IPS DF 4.7 (cell line): ENCODE data around the gene CHI3L2.

Experiments used
- DNase-seq: peaks from one replicate; pipeline ENCODE4 v3.0.0-alpha.2; 2013; ENCODE audit warnings: low spot score; ENCODE audit errors: extremely low read depth

The CHI3L2 gene

DNA sequence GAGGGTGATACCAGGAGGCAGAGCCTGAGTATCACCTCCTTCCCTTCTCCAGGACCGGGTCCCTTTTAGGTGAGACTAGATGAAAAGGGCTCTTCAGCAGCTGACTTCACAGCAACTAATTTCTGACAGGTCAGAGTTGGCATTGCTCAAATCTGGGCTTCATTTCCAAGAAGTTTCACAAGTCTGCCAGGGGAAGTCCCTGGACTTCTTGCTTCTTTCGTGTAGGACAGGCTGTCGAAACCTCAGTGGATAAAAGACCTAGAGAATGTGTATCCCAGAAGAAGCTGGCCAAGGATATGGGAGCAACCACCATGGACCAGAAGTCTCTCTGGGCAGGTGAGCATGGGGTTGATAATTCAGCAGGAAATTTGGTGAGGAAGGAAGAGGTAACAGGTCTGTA lies at the start of gene CHI3L2:
Gene CHI3L2, plus strand, starts transcription at position 280 of the 400 bp plus-strand sequence. Its CDS starts 17 bp downstream, at position 297.
- no peak for DNase-seq

DNA sequence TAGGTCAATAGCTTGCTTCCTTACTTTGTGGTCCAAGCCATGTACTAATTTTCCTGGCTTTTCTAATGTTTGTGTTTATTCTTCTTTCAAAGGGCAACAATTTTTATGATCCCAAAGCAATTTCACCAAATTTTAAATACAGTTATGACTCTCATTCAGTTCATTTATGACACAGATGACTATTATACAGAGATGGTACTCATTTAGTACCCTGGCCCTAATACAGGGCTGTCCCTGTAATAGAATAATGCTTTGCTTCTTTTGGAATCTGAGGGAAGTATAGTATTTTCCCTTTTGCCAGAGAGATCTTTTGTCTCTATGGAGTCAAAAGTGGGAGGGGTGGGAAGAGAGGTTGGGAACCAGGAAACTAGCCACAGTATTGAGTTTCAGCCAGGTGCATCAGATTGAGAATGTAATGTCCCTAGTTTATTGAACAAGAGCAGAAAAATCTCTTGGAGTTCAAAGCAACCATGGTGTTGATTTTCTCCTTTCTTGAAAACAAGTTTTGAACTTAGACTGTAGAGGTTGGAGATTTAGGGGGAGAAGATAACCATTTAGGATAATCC lies 47.5 kb upstream of the CHI3L2 start:
- no peak for DNase-seq

DNA sequence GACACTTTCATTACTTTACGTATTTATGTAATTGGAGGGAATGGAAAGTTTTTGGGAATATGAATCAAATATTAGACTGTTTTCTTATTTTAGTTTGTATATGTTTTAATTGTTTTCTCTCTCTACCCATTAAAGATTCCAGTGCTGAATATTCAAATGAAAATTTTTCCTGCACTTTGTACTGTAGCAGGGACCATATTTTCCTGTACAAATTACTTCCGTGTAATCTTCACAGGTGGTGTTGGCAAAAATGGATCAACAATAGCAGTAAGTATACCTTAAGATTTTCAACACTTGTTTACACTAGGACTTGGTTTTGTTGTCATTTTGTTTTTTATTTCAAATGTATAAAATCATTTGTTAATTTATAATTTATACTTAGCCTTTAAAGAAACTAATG lies 45.5 kb upstream of the CHI3L2 start:
- no peak for DNase-seq

DNA sequence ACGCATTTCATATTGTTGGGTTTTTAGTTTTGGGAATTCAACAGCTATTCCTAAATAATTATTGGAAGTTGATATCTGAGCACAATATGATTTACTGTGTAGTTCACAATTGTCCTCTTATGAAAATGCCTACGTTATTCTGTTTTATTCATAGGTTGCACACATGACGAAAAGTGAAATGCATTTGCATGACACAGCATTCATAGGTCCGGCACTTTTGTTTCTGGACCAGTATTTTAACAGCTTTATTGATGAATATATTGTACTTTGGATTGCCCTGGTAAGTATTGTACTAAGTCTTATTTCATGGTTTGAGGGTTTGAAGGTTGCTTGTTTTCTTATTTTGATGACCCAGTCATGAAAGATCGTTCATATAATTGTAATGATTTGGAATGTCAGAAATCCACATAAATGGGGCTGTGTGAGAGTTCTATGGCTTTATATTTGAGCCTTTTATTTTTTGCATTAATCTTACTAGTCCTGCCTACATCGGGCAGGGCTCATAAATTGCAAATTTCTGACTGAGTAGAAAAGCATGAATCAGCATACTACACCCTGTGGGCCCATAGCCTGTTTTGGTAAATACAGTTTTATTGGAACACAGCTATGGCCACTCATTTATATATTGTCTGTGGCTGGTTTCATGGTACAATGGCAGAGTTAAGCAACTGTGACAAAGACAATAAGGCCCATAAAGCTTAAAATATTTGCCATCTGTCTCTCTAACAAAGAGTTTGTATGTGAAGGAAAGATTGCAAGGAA lies 44.0 kb upstream of the CHI3L2 start:
- DNase-seq, result no peak

DNA sequence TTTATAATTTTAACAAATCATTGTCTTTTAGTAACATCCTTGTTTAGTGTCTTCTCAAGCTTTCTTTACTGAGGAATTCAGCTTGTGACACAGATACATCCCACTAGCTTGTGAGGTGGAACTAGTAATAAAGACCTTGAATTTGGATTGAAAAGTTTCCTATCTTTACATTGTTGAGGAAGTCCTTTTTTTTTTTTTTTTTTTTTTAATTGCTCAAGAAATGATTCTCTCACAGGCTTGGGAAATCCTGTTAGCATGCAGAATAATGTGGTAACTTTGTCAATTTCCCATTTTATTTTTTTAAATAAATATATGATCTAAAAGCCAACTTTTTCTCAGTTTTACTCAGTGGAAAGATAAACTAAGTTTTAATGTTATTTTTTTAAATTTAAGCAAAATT lies 42.9 kb upstream of the CHI3L2 start:
- DNase-seq, result no peak

DNA sequence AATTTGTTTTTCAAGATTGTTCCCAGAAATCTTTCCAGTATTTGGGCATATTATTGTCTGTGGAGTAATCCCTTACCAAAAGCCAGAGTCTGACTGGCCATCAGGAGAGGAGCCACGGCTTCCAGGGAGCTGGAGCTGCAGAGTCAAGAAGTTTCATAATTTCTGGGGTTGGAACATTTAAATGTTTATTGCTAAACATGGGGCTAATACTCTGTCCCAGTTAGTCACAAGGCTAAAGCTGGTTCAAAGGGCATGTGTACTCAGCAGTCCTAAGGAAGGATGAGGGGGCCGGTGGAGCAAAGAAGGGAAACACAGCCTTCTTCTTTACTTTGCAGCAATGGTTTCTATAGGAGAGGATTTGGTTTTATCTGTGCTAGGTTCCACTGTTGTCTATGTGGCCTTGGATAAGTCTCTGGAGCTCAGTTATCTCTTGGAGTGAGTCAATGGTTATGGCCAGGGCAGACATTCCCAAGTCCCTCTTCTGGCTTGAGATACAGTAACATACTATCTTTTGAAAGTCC lies 36.5 kb upstream of the CHI3L2 start:
- no peak for DNase-seq

GRCh38 chr1:111191496-111191895 lies 36.0 kb upstream of the CHI3L2 start:
- DNase-seq, result no peak

GRCh38 chr1:111192074-111192473 lies 35.4 kb upstream of the CHI3L2 start:
- no peak for DNase-seq

GRCh38 chr1:111192658-111193519 lies 34.6 kb upstream of the CHI3L2 start:
- no peak for DNase-seq

DNA sequence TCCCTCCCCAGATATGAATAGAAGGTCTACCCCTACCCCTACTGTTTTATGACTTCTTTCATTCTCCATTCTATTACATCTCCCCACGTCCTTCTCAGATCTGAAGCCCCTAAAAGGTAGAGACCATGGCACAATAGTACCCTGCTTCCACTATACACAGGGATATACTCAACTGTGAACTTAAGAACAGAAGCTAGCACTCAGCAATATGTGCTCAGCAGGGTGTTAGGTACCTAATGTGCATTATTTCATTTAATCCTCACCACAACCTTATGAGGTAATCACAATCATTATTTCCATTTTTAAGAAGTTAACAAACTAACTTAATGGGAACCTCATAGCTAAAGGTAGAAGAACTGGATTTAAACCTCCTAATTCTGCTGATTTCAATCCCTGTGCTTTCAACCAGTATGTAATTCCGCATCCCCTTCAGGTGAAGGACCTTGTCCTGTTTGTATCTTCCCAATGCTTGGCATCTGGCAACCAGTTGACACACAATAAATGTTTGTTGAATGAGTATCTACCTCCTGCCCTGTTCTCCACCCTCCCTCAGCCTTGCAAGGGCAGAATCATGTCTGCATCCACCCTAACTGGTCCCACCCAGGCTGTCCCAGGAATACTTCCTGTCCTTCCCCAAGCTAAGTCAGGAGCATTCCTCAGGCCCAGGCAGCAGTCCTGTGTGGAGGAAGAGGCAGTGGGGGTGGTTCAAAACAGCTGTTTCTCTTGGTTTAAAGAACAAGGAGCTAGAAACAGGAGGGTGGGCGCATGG lies 33.6 kb upstream of the CHI3L2 start:
- DNase-seq, result no peak

DNA sequence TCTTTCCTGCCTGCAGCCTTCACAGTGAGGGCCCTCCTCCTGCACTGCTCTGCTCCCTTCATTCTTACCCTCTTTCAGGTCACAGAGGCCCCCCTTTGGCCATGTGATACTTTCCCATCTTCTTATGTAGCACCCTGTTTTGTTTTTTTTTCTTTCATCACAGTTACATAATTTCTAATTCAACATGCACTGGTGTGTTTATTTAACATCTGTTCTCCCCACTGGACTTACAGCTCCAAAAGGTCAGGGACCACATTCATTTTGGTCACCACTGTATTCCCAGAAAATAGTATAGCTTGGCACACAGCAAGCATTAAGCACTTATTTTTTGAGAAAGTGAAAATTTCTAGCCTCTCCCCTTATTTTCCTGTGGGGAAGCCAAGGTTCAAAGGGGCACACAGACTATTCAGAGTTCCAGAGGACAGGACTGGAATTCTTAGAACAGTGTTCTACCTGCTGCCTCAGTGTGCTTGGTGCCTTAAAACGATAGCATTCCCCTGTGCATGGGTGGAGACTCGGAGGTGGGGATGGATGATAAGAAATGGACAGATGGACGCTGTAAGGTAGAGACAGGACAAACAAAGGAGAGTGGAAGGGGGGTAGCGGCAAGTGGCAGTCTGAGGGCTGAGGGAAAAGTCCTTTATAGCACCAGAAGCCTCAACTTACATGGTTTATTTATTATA lies 32.4 kb upstream of the CHI3L2 start:
- no peak for DNase-seq

DNA sequence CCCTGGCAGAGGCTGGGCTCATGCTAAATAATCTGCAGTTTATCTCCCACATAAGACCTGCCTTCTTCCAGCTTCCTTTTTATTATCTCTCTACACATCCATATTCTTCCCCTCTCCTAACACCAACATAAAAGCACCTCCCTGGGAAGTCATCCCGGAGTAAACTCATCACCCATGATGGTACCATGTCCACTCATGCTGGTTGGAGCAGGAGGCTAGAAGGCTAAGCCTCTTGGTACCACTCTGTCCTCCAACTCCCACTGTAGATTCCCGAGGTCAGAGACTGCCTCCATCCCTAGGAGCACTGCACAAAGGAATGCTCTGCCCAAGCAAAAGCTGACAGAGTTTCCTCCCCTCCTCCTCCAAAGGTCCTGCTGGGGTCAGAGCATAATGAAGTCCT lies 31.3 kb upstream of the CHI3L2 start:
- DNase-seq, result no peak

GRCh38 chr1:111197598-111198284 lies 29.8 kb upstream of the CHI3L2 start:
- DNase-seq, result peak; percentile 36

DNA sequence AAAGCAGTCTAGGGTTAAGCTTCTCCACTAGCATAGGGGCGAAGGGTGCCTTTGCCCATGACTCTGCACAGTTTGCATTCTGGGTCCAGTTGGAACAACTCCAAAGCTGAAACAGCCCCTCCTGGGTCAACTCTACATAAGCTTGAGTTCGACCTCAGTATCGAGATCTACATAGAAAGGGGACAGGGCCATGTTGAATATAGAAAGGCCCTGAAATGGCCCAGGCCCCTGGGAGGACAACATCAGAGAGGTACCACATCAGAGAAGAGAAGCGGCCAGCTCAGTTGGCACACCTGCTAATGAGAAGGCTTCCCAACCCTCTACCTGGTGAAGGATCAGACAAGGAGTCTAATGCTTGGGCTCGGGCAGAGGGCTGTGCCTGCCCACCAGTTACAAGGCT lies 28.7 kb upstream of the CHI3L2 start:
- no peak for DNase-seq

DNA sequence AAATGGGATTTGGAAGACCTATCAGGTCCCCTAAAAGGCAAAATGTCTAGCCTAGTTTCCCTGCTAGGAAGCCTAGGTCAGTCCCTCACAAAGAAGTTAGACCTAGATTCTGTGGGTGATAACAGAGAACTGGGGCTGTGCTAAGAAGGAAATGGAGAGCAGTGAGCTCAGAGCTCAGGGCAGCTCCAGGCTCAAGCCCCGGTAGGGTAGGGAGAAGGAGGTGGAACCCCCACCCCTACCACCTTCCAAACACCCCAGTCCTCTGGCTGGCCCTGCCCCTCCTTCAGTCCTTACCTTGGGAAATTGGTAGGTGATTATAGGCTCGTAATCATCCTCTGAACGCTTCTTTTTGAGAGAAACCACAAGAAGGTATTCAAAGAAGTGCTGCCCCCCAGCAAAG lies 28.2 kb upstream of the CHI3L2 start:
- no peak for DNase-seq

GRCh38 chr1:111199881-111200801 lies 27.4 kb upstream of the CHI3L2 start, which contains the start of gene DENND2D:
Gene DENND2D, minus strand, starts transcription at chr1:111200646. Its CDS starts 187 bp downstream, at chr1:111200459.
- DNase-seq, result no peak

DNA sequence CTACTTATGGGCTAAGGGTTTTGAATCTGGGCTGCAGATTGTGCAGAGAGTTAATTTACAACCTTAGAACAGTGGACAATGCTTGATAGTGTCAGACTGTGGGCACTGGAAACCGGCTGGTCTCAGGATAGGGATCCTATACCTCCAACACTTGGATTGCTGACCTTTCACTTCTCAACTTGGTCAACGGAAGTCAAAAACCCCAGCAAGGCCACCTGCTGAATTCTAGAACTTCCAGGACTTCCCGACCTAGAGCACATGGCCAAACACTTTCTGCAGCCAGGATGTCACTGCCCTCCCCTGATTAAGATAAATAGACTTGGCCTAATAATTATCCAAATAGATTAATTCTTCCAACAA lies 26.7 kb upstream of the CHI3L2 start:
- no peak for DNase-seq

- DNase-seq, result no peak
Measured at GRCh38 chr1:111201275-111202090, 26.0 kb upstream of the CHI3L2 start.
